GM15510 (cell line): ENCODE measurements around the gene KRTAP12-3.

ENCODE experiments used
- POLR2A ChIP-seq: IDR thresholded peaks from 3 replicates; pipeline ENCODE4 v1.6.1; 2011; ENCODE audit warnings: borderline replicate concordance; ENCODE audit not compliant: insufficient read length; ENCODE audit errors: extremely low read depth

Gene KRTAP12-3

DNA sequence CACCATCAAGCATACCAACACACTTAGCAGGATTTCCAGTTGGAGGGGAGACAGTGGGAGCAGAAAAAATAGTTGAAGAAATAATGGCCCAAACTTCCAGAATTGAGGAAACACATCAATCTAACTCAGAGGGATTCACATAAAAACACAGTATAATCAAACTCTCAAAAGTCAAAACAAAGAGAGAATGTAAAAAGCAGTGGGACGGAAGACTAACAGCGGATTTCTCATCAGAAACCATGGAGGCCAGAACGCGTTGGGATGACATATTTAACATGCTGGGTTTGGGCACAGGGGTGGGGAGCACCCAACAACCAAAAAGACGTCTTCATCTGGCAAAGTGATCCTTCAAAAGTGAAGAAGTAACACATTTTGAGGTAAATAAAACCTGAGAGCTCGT is 37.8 kb upstream of the KRTAP12-3 start:
- TF ChIP-seq POLR2A, result no peak

- TF ChIP-seq POLR2A, result no peak
Measured at GRCh38 chr21:44623575-44623974, 34.2 kb upstream of the KRTAP12-3 start.

DNA sequence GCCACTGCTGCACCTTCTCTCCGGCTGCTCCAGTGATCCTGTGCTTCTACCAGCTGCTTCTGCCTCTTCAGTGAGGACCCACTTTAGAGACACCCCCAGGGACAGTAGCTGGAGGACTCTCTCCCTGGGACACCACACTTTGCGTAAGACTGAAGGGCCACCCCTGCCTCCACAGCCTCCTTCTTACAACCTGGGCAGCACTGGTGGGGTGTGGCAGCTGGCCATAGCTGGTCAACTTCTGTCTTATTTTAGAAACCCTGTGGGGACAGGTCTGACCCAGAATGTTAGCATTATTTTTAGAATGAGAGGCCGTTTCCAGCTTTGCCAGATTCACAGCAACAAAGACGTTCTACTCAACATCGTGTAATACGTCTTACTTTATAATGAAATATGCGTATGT is 32.0 kb upstream of the KRTAP12-3 start:
- TF ChIP-seq POLR2A, result no peak

DNA sequence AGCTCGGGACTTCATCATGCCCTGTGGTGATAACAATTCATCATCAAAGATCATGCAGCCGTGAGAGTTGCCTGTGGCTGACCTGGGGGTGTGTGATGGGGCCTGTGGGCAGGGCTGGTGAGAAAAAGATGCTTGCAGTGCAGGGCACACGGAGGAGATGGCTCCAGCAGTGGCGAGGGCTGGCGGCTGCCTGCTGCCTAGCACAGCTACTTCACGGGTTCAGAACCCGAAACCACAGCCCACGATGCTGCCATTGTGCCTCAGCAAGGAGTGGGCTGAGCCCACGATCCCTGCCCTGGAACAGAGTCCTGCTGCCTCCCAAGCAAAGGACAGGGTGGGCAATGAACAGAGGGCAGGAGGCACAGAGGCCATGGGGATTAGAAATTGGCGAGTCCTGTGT is 31.5 kb upstream of the KRTAP12-3 start:
- TF ChIP-seq POLR2A, result no peak

- no peak for TF ChIP-seq POLR2A
Measured at GRCh38 chr21:44626673-44627143, 31.0 kb upstream of the KRTAP12-3 start, which contains the start of gene KRTAP10-9. TSS of gene KRTAP10-9 (plus strand) at chr21:44627093. CDS start at chr21:44627172, 79 bp downstream.

DNA sequence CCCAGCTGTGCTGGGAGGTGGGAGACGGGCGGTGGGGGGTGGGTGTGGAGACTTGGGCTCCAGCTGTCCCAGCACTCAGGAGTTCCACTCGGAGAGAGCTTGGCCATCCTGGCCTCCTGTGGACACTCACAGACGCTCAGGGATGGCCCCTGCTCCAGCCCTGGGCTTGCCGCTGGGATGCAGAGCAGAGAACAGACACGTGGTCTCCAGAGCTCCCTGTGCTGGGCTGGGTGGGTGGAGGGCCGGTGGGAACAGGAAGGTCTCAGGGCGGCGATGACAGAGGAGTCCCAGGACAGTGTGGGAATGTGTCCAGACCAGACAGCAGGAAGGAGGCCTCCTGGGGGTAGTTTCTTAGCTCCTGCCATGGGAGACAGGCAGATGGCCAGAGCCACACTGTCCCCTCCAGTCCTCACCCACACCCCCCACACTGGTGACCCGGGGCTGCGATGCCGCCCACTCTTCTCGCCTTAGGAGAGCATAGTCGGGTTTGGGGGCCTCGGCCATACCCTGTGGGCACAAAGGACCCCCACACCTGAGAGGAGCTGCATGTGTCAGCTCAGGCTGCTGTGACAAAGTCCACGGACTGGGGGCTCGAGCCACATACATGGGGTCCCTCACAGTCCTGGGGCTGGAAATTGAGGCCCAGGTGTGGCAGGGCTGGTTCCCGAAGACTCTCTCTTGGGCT is 28.9 kb upstream of the KRTAP12-3 start:
- TF ChIP-seq POLR2A, result no peak

- TF ChIP-seq POLR2A, result no peak
Measured at GRCh38 chr21:44630440-44630839, 27.3 kb upstream of the KRTAP12-3 start.

DNA sequence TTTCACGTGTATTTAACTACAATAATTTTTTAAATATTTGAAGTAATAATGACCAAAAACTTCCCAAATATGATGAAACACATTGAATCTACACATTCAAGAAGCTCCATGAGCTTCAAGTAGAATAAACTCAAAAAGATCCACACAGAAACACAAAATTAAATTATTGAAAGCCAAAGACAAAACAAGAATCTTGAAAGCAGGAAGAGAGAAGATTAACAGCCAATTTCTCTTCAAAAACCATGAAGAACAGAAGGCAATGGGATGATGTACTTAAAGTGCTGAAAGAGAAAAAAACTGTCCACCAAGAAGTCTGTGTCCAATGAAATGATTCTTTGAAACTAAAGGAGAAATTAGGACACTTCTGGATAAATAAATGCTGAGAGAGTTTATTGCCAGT is 25.7 kb upstream of the KRTAP12-3 start:
- no peak for TF ChIP-seq POLR2A

- no peak for TF ChIP-seq POLR2A
Measured at GRCh38 chr21:44636209-44637017, 21.3 kb upstream of the KRTAP12-3 start.

DNA sequence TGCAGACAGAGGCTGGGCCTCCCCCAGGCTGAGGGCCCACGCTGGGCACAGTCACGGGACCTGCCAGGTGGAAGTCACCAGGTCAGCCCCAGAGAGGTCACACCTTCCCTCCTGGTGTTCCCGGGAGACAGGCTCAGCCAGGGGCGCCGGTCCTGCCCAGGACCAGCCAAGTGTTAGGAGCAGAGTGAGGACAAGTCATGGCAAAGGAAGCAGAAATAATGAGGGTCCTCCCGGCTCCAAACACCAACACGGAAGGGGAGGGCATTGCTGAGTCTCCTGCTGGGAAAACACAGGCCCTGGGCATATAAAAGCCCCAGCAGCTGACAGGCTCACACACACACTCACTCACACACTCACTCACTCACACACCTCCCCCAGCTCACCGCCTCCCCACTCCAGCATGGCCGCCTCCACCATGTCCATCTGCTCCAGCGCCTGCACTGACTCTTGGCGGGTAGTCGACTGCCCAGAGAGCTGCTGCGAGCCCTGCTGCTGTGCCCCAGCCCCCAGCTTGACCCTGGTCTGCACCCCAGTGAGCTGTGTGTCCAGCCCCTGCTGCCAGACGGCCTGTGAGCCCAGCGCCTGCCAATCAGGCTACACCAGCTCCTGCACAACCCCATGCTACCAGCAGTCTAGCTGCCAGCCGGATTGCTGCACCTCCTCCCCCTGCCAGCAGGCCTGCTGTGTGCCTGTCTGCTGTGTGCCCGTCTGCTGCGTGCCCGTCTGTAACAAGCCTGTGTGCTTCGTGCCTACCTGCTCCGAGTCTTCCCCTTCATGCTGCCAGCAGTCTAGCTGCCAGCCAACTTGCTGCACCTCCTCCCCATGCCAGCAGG is 20.5 kb upstream of the KRTAP12-3 start, which contains the start of gene KRTAP10-10:
Gene KRTAP10-10 (plus strand): TSS at position 339 of the 833 bp plus-strand sequence. CDS start 62 bp downstream, at position 401.
- no peak for TF ChIP-seq POLR2A

- no peak for TF ChIP-seq POLR2A
Measured at GRCh38 chr21:44639331-44639655, 18.4 kb upstream of the KRTAP12-3 start.

GRCh38 chr21:44640761-44641160 is 17.0 kb upstream of the KRTAP12-3 start:
- TF ChIP-seq POLR2A, result no peak

- no peak for TF ChIP-seq POLR2A
Measured at GRCh38 chr21:44643741-44644310, 13.9 kb upstream of the KRTAP12-3 start.

GRCh38 chr21:44644878-44645277 is 12.9 kb upstream of the KRTAP12-3 start:
- TF ChIP-seq POLR2A, result no peak
